ENCODE results near the gene DUSP12. TPM values are rescaled to one million over a fixed set of nuclear protein-coding genes. Genes with fewer than 3 reads are reported as not detected.

The DUSP12 gene
- total and polyA plus RNA-seq, 7 donors = 12.7 to 40.3 (median 18.2) TPM

DNA sequence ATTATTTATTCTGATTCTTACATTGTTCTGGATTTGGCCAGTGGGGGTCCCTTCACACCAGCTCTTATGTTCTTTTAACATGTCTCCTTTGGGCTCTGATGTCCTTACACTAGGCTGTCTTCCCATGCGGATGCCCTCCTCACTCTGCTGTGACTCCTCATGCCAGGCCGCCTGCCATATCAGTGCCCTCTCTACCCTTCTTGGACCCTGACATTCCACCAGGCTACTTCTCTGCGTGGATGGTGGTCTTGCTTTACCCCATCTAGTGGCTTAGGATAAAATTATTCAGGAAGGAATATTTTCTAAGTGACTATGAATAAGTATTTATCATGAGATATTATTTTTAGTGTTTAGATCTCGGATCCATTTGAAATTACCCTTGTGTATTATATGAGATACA is 37.8 kb downstream of the DUSP12 start:
- no peak overlapping the region for H3K4me3 ChIP-seq
- TF ChIP-seq CTCF (IDR thresholded peaks at IDR 0.05) = peak in 1 of 4 experiments; percentile 11
- no peak for TF ChIP-seq POLR2AphosphoS5 (IDR thresholded peaks at IDR 0.05)
- H3K9me3 ChIP-seq = no peaks in the 10 kb centered on the region
- peaks cover 0 to 15% (median 8%) of the 10 kb centered on the region in 4 donors for H3K4me1 ChIP-seq
- no peak overlapping the region for H3K27ac ChIP-seq
- no peaks in the 10 kb centered on the region for H3K27me3 ChIP-seq
- 92 to 93% methylated on average over 4 of the region's 4 CpGs for WGBS, 2 donors
- no peak for DNase-seq
- intact Hi-C loops (cut with DNase I) = no loop called here
- H3K36me3 ChIP-seq = peaks cover 0 to 66% (median 13%) of the 10 kb centered on the region in 4 donors

GRCh38 chr1:161790587-161791317 is 41.2 kb downstream of the DUSP12 start:
- Histone ChIP-seq H3K4me3 (no peak overlapping the region), H3K9me3 (no peaks in the 10 kb centered on the region), H3K27ac (peak overlapping the region in 2 of 4 donors; percentile 63 to 65), H3K27me3 (no peaks in the 10 kb centered on the region), H3K36me3 (peaks cover 0 to 62% (median 7%) of the 10 kb centered on the region in 4 donors), H3K4me1 (peaks cover 0 to 26% (median 14%) of the 10 kb centered on the region in 4 donors)
- 92 to 95% methylated on average over 4 of the region's 4 CpGs for WGBS, 2 donors
- no peak for DNase-seq
- intact Hi-C loops (cut with DNase I) = loop anchor here (5.0 to 10.0 kb wide), 5 partner anchors 47 to 424 kb away; partner anchors contain the start of gene OLFML2B
- no peak for TF ChIP-seq POLR2AphosphoS5 (IDR thresholded peaks at IDR 0.05)
- no peak for TF ChIP-seq POLR2A (IDR thresholded peaks at IDR 0.05)
- no peak for TF ChIP-seq EP300 (IDR thresholded peaks at IDR 0.05)
- TF ChIP-seq CTCF (IDR thresholded peaks at IDR 0.05) = no peak

DNA sequence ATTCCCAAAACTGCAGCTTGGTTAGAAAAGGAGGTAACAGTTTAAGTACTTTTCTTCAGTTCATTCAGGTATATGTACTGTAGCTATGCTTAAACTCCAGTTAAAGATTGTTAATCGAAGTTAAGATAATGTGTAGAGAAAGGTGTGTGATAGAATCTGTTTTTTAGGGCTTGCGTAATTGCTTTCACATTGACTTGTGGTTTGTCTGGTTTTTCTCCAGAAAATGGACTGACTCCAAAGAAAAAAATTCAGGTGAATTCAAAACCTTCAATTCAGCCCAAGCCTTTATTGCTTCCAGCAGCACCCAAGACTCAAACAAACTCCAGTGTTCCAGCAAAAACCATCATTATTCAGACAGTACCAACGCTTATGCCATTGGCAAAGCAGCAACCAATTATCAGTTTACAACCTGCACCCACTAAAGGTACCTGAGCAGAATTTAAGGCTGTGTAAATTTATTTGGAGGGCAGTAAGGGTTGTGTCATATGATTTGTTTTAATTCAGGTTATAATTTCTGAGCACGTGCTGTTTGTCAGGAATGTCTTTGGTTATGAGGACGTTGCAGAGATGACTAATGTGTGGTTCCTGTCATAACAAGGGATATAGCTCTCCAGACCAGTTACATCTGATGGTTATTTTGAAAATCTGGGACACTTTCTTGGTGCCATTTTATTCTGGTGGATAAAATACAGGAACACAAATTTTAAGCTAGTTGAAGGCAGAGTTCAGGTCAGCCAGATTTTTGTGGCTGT is 42.5 kb downstream of the DUSP12 start:
- intact Hi-C loops (cut with DNase I) = loop anchor here (2.0 to 10.0 kb wide), 6 partner anchors 45 to 423 kb away; partner anchors contain the start of gene OLFML2B
- DNase-seq = no peak

GRCh38 chr1:161792740-161793139 is 43.2 kb downstream of the DUSP12 start:
- H3K36me3 ChIP-seq = peaks cover 0 to 60% (median 3%) of the 10 kb centered on the region in 4 donors
- WGBS, 2 donors = 42 to 49% methylated on average over 3 of the region's 3 CpGs
- no peak for TF ChIP-seq POLR2A (IDR thresholded peaks at IDR 0.05)
- no peak for TF ChIP-seq POLR2AphosphoS5 (IDR thresholded peaks at IDR 0.05)
- peak; percentile 56 to 81 (median 62) for TF ChIP-seq CTCF (IDR thresholded peaks at IDR 0.05)
- TF ChIP-seq EP300 (IDR thresholded peaks at IDR 0.05) = no peak
- H3K4me3 ChIP-seq = no peak overlapping the region
- no peaks in the 10 kb centered on the region for H3K9me3 ChIP-seq
- DNase-seq = no peak
- peaks cover 0 to 26% (median 14%) of the 10 kb centered on the region in 4 donors for H3K4me1 ChIP-seq
- intact Hi-C loops (cut with DNase I) = loop anchor here (2.0 to 10.0 kb wide), 6 partner anchors 45 to 422 kb away; partner anchors contain the start of gene OLFML2B
- peak overlapping the region in 2 of 4 donors; percentile 63 to 65 for H3K27ac ChIP-seq
- no peaks in the 10 kb centered on the region for H3K27me3 ChIP-seq

More for the DNA sequence above, 42.5 kb downstream of the DUSP12 start:
- Histone ChIP-seq H3K27ac (peak overlapping the region in 3 of 4 donors; percentile 17 to 65 (median 63)), H3K27me3 (no peaks in the 10 kb centered on the region), H3K36me3 (peaks cover 0 to 60% (median 3%) of the 10 kb centered on the region in 4 donors), H3K9me3 (no peaks in the 10 kb centered on the region), H3K4me3 (no peak overlapping the region), H3K4me1 (peaks cover 0 to 26% (median 14%) of the 10 kb centered on the region in 4 donors)
- peak in 1 of 4 donors; percentile 20 for TF ChIP-seq POLR2AphosphoS5 (IDR thresholded peaks at IDR 0.05)
- TF ChIP-seq POLR2A (IDR thresholded peaks at IDR 0.05) = no peak
- 85 to 91% methylated on average over 5 of the region's 5 CpGs for WGBS, 2 donors

DNA sequence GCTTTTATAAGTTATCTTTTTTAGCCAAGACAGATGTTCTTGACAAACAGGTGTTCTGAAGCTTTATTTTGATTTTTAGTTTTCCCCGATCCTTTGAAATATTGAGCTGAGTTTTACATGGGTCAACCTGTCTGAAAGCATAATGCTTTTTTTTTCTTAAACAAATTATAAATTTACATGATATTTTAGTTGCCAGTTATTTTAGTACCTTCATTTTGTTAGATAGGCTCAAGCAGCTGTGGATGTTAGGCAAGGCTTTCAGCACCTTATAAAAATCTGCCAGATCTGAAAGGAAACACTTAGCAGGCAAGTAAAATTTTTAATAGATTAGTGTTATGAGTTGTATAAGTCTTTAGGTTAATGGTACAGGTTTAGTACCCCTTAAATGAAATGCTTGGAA is 50.2 kb downstream of the DUSP12 start:
- Histone ChIP-seq H3K9me3 (no peaks in the 10 kb centered on the region), H3K27me3 (no peaks in the 10 kb centered on the region), H3K36me3 (peaks cover 0 to 44% (median 0%) of the 10 kb centered on the region in 4 donors), H3K4me1 (peaks cover 0 to 35% (median 24%) of the 10 kb centered on the region in 4 donors), H3K4me3 (no peak overlapping the region), H3K27ac (no peak overlapping the region)
- no peak for DNase-seq
- WGBS, 2 donors = 92 to 99% methylated on average over 1 of the region's 1 CpG
- intact Hi-C loops (cut with DNase I) = loop anchor here (10.0 kb wide), 2 partner anchors 65 to 415 kb away; no protein-coding TSS in a partner anchor
- no peak for TF ChIP-seq POLR2A (IDR thresholded peaks at IDR 0.05)
- no peak for TF ChIP-seq POLR2AphosphoS5 (IDR thresholded peaks at IDR 0.05)
- TF ChIP-seq CTCF (IDR thresholded peaks at IDR 0.05) = no peak
- no peak for TF ChIP-seq EP300 (IDR thresholded peaks at IDR 0.05)
